Germinal center (tissue), 1 donor: ENCODE data around the gene KARS1.
"Not testable (repeated sequence)": the region's sequence is repeated elsewhere in the genome, so short reads cannot be mapped to it uniquely, and the experiment has no call there.

Source experiments
- DNase-seq: peaks from one replicate; pipeline ENCODE4 v3.0.0; 2012; ENCODE audit warnings: mixed read lengths, low spot score

Gene KARS1

DNA sequence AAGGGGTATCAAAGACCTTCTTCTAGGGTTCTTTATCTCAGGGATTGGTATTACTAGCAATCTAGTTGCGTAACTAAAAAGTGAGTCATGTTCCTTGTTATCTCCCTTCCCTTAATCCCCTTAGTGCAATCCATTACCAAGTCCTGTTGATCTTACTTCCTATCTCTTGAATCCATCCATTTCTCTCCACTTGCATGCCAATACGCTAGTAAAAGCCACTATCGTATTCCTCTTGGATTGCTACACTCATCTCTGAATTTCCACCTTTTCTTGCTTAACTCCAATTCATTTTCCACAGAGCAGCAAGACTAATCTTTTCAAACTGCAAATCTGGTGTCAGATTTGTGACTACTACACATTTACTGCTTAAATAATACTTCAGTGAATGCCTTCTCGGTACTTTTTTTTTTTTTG lies 22.5 kb downstream of the KARS1 start:
- DNase-seq: no peak

DNA sequence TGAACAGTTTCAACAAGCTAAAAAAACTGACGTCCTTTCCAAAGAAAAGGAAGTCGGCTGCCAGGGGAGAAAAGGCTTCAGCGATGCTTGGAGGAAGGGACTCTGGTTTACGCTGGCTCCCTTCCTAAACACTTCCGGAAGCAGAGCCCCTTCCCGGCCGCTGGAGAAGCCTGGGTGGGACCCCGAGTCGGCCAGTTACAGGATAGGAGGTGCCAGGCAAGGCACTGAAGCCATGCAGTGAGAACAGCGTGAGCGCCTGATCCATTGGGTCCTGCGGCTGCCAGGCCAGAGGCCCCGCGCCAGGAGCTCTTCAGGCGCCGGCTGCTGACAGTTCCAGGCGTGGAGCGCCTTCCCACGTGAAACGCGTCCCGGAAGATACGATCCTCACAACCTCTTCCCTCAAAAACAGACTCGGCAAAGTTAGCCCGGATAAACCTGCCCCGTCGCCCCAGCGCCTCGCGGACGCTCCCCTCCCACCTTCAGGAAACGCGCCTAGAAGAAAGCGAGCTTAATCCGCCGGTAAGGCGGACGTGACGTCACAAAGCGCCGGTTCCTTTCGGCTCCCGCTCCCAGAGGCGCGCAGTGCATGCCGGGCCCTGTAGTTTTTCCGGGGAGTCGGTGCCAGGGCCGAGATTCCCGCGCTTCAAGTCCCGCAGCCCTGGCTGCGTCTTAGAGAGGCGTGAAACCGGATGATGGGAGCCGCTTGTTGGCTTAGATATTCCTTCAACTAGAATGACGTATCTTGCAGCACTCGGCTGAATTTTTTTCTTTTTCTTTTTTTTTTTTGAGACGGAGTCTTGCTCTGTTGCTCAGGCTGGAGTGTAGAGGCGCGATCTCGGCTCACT lies 24.5 kb downstream of the KARS1 start, which contains the start of gene ADAT1:
ADAT1 (minus strand) TSS at position 521 of the 845 bp plus-strand sequence. CDS start 2,482 bp downstream, outside the sequence.
- DNase-seq: peak; percentile 94

DNA sequence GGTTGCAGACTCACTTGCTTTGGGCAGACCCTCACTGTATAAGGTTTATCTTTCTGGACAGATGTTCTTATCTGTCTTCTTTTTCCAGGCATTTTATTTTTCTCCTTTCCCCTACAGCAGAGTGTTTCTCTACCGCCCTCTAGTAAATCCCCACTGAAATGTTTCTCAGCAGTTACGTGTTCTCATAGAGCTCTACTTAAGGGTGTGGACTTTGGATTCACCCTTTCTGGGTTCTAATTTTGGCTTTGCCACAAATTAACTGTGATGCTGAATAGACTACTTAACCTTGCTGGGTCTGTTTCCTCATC lies 26.3 kb downstream of the KARS1 start:
- peak; percentile 23 for DNase-seq

DNA sequence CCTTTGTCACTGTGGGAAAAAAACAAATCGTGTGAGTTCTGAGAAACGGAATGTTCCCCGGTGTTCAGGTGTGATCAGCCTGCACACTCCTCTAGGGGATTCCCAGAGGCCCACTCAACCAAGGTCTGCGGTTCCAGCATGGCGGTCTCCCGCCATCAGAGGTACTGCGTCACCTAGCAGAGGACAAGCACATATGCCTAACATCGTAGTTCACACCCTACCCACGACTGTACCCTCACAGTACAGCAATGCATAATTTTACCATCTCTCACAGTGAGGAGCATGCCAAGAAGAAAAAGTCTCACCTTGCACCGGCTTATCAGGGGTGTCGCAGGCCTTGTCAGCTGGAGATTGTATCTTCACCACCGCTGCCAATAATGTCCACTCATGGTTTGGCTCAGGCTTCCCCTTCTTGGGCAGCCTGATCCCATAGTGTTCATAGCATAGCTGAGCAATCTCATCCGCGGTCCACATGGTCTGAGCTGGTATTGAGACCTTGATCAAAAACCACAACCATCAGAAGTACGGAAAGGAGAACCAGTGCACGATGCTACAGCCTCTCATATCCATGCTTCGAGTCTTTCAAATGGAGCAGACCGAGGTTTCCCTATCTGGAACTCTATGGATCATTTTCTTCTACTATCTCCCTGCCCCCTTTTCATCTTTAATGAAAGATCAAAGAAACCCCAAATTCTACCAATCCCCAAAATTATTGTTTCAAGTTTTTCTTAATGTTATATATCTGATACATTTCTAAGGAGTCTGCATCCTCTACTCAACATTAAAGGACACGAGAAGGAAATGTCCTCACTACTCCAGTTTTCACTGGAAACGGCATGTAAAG lies 26.9 kb downstream of the KARS1 start:
- no peak for DNase-seq

DNA sequence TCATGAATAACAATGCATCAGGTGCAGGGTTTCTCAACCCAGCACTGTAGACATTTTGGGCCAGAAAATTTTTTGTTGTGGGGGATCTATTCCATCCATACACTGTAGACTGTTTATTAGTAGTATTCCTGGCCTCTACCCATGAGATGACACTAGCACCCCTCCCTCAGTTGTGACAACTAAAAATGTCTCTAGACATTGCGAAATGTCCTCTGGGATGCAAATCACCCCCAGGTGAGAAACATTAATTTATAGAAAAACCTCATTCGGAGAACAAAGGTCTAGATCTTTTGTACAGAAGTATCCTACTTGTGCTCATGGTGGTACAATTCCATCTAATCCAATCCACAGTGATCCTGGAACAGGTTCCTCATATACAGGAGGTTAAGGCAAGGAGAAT lies 28.7 kb downstream of the KARS1 start:
- DNase-seq: no peak

DNA sequence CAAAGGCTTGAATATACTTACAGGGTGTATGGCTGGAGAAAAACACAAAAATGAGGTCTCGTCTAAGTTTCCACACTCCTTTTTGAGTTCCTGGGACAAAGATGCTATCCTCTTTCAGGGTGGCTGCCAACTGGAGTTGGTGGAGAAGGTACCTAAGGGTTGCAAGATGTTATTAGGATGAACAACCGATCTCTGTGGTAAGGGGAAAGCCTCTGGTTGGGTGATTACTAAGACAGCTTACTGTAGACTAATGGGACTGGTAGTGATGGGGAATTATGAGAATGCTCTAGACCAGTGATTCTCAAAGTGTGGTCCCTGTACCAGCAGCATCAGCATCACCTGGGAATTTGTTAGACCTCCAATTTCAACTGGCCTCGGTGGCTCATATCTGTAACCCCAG lies 30.3 kb downstream of the KARS1 start:
- no peak for DNase-seq

DNA sequence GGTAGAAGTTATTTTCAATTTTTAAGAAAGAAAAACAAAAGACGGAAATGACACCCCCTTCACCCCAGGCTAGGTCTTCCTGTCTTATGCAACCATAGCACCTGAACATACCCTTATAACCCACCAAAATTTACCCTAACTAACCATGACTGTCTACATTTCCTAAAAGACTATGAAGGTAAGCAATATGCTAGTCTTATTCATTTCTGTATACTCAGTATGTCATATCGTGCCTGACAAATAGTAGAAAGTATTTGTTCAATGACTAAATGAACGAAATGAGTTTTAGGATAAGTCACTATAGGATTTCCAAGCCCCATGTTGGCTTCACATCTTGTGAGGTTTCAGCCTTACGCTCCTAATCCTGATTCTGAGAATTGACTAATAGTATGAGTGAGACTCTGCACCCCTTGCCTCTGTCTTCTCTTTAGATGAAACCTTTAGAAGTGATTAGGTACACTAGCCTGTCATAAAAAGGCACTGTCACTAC lies 30.9 kb downstream of the KARS1 start:
- DNase-seq: no peak

DNA sequence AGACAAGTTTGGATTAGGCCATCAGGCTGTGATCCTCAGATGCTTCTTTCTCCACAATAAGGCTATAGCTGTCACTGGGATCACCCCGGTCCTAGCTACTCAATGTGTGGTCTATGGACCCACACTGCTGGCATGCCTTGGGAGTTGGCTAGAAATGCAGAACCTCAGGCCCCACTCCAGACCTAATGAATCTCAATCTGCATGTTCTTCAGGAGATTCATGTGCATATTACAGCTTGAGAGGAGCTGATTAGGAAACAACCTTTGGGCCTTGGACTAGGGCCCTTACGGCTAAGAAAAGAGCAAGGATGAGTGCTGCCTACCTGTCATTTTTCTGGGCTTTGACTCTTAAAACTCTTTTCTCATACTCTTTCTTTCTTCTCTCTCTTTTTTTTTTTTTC lies 31.8 kb downstream of the KARS1 start:
- DNase-seq: no peak

DNA sequence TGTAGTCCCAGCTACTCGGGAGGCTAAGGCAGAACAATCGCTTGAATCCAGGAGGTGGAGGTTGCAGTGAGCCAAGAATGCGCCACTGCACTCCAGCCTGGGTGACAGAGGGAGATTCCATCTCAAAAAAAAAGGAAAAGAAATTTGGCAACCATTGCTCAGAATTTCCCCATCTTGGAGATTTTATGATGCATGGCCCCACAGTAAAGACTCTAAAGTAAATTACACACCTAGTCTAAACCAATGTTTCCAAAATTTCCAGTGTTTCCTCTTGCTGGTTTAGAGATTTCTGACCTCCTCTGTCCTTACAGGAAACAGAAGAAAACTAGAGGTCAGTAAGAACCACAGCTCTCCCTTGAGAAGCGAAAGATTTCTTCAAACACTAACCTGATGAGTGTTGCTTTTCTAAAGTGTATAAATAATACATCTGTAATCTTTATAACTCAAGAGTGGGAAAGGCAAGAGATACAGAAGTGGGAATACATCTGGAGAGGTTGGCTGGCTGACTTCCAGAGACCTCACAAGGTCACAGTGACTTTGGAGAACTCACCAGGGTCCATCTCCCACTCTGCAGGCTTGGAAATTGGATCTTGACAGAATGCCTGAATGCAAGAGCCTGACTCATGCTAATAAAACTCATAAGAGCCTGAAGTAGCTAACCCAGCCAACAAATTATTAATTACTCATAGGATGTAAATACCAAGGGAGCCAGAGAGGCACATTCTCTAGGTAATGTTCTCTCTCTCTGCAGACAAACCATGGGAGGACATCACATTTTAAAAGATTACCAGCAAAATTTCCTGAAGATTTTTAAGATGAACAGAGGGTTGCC lies 33.2 kb downstream of the KARS1 start:
- no peak for DNase-seq

DNA sequence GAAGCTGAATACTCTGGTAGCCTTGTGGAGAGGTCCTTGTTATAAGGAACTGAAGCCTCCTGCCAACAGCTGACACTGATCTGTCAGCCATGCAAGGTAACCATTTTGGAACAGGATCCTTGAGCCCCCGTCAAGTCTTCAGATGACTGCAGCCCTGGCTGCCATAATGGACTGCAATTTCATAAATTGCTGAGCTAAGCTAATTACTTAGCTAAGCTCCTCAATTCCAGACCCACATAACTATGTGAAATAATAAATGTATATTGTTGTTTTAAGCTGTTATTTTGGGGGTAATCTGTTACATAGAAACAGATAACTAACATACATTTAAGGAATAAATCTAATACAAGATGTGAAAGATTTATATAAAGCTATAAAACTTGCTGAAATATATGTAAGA lies 41.0 kb downstream of the KARS1 start:
- no peak for DNase-seq

DNA sequence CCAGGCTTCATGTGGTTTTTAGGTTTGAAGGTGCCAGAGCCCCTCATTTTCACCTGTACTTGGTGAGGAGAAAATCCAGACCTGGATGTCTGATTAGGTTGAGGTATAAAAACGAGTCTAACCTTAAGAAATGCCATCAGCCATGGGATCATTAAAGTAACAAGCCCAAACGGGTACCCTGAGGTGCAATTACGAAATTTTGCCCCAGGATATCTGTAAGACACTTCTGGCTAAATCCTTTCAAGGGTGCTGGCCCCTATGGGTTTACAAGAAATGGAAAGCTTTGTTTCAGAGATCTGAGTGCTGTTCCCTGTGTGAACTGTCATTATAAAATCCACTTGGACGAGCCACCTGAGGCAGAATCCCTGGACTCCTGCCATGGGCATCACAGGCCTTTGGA lies 44.2 kb downstream of the KARS1 start:
- DNase-seq: no peak

DNA sequence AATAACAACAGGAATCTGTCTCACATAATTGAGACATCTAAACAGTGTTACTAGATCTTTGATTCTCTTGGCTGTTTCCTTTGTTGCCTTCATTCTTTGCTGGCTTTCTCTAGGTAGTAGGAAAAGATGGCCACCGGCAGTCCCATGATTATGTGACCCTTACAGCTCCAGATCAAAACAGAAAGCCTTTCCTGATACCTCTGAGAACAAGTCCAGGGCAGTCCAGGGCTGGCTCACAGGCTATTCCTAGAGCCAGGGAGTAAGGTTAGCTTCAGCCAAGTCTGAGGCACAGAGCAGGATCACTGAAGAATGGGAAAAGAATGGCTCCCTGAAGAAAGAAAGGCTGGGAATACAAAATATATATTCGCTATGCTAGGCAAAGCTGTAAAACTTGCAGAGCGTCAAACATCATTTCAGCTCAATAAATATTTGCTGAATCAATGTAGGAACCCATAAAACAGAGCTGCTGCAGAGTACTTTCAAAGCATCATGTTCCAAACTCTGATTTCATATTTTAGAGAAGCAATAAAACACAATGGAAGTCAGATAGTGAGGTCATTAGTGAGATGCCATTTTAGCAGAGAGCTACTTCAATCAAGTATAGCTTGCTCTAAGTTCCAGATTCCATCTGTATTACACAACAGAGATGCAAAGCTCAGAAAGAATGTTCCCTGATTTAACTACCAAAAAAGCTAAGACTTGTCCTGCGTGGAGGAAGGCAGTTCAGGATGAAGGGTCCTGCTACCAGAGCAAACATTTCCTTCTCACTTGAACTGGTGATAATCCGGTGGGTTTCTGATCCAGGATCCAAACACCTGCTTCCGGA lies 47.8 kb downstream of the KARS1 start:
- DNase-seq: no peak

DNA sequence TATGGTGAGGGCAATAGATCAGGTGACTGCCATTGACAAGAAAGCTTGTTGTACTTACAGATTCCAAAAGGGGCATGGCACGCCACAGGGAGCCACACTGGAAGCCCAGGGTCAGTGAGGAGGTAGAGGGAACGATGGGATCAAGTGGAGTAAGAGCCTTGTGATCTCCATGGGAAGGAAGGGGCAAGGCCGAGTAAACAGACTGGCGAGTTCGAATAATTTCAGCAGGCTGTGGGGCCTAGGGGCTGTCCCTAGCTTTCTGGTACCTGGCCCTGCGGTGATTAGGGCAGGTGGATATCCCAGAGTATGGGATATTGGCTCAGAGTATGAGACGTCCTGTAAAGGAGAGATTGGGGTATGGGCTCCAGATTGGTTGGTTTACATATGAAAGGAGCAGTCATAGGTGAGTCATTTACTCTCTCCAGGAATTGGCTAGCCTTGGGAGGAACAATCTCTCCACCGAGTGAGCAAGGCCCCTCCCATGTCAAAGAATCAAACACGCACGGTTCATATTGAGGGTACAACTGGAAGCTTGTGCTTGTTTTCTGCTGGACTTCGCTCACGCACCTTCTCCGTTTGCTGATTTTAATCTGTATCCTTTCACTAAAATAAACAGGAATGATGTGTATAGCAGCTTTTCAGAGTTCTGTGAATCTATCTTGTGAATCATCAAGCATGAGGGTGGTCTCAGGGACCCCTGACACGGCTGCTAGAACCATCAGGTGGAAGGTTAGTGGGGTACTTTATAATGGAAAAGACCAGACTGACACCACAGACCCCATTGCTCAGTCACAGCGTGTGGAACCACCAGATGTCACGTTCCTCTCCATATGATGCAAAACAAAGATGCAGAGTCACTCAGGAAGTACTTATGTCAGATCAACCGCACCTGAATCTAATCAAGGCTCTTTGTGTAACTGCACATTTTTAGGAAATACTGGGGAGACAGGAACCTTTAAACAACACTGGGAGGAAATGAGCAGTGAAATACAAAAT lies 53.3 kb downstream of the KARS1 start:
- no peak for DNase-seq

DNA sequence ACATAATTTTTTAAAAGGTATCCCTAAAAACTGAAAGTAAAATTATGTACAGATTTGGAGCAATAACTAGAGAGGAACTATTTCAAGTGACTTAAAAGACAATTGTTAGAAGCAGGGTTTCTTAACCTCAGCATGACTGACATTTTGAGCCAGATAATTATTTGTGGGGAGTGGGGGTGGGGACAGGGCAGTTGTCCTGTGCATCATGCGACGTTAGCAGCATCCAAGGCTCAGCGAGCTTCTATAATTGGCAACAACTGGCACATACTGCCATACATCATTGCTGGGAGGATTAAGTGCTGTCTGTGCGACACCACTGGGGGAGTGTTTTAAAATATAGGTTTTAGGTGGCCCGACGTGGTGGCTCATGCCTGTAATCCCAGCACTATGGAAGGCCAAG lies 54.2 kb downstream of the KARS1 start:
- DNase-seq: no peak

DNA sequence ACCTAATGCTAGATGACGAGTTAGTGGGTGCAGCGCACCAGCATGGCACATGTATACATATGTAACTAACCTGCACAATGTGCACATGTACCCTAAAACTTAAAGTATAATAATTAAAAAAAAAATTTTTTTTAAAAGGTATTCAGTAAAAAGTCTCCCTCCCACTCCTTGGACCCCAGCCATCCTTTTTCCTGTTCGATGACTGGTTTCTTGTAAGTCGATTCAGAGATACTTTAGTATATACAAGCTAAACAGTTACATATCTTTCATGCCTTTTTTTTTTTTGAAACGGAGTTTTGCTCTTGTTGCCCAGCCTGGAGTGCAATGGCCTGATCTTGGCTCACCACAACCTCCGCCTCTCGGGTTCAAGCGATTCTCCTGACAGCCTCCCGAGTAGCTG lies 55.5 kb downstream of the KARS1 start:
- not testable (repeated sequence) for DNase-seq

DNA sequence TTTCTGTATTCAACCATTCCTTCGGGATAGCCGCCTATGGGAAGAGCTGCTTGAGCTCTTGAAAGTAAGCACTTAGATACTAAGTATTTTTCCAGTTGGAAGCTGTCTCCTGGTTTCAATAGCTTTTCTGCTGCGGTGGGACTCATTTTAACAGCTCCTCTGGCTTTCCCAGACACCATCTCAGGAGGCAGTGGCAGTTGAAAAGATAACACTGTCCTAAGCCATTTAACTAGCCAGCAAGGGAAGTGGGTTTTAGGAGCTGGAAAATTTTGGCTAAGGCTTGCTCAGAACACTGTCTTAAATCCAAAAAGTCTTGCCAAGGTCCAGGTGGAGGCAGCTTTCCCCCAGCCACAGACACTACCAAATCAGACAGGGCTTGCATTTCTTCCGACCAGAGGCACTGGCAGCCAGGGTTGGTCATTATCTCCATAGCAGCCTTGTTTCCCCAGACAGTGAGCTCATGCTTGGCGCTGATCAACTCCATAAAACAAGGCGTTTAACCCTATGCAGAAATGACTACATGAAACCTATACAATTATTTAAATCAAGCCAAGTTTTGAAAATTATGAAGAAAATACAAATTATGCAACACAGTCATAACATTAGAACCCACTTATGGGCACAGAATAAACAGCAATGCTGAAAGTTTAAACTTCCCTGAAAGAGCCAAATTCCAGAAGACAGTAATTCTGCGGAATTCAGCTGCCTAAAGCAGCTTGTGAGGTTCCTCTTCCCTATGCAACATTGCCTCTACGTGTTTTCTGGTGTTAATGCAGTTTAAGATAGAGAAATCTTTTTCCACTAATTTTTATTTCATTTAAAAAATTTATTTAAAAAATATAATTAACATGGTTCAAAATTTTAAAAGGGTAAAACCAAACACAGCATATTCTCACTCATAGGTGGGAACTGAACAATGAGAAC lies 56.3 kb downstream of the KARS1 start:
- no peak for DNase-seq

DNA sequence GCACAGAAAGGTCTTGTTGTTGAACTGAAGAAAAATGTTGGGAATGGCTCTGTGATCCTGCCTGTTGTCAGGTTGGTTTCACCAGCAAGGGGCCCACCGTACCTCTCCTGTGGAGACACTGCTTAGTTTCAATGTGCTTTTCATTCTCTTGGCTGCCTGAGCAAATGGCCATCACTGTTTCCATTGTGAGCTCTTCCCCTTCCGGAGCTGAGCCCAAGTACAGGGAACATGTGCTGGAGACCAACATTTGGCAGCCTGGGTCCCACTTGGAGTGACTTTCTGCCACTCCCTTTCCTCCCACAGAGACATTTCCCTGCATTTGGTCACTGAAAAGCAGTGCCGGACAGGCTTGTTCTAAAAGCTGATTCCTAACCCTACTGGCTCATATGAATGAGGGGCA lies 58.2 kb downstream of the KARS1 start:
- no peak for DNase-seq

DNA sequence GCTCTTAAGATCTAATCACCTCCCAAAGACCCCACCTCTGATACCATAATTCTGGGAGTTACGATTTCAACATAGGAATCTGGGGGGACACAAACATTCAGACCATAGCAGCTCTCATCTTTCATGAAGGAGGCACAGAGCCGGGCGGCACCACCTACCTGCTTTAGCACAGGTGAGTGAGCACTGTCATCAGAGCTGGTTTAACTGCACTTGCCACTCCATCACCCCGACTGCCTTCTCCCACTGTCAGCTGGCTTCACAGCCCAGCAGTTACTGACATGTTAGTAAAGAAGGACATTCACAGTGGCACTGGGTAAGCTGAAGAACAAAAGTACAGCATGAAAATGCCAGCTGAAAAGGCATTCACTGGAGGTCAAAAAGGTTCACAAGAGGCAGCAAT lies 58.7 kb downstream of the KARS1 start:
- DNase-seq: no peak

DNA sequence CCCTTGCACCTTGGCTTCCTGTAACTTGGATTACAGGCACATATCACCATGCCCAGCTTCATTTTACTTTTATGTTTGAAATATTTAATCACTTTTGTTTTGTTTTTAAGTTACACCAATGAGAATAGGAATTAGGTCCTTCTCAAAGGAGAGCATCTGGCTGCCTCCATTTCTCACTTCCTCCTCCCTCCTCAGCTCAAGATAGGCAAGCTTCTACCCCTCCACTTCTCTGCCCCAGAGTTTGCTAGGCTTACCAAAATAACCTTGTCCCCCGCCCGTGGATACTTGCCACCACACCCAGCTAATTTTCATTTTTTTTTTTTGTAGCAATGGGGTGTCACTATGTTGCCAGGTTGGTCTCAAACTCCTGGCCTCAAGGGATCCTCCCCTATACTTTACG lies 63.4 kb downstream of the KARS1 start:
- peak; percentile 24 for DNase-seq
